Activated T-helper 1 cell treated with anti-CD3 and anti-CD28 coated beads, Interleukin-12 subunit alpha, Interleukin-12 subunit beta, Interleukin-2, Interleukin-4 antibody, amounts not matched to agents 30 ng/mL and 10 ng/mL and 1 ng/mL, durations not matched to agents 14 hours and 24 hours and 36 hours (primary cell): ENCODE measurements around the gene SLC66A2. TPM values are rescaled to one million over a fixed set of nuclear protein-coding genes. Genes with fewer than 3 reads are reported as not detected.

ENCODE experiments used
- DNase-seq: peaks from one replicate; pipeline ENCODE4 v3.0.0; 2021; ENCODE audit warnings: low spot score
- H3K27ac Mint-ChIP-seq: one replicate; pipeline ENCODE4 v1.8.0; 2021; ENCODE audit warnings: mild to moderate bottlenecking, mixed read lengths
- H3K27me3 Mint-ChIP-seq: one replicate; pipeline ENCODE4 v1.8.0; 2022; ENCODE audit warnings: mild to moderate bottlenecking, moderate library complexity, mixed read lengths; ENCODE audit not compliant: insufficient read depth
- H3K36me3 Mint-ChIP-seq: one replicate; pipeline ENCODE4 v1.8.0; 2021; ENCODE audit warnings: low read depth, mixed read lengths
- H3K4me1 Mint-ChIP-seq: one replicate; pipeline ENCODE4 v1.8.0; 2021; ENCODE audit warnings: low read depth, mixed read lengths
- H3K4me3 Mint-ChIP-seq: one replicate; pipeline ENCODE4 v1.8.0; 2021; ENCODE audit warnings: mild to moderate bottlenecking, moderate library complexity, mixed read lengths
- H3K9me3 Mint-ChIP-seq: one replicate; pipeline ENCODE4 v1.8.0; 2021; ENCODE audit warnings: mixed read lengths
- intact Hi-C: fragments of 100-400 bp; cut with micrococcal nuclease; formaldehyde crosslinking; loops from one replicate; pipeline ENCODE4 v1.15.1; 2024
- total RNA-seq: library from RNA; stranded (reverse); gene quantifications from 2 replicates; pipeline ENCODE4 v1.2.3, GENCODE V29; 2022

Gene SLC66A2
- total RNA-seq, 1 donor from 2014 or later: 49.2 TPM

- H3K27me3 Mint-ChIP-seq: no peaks in the 10 kb centered on the region
- H3K4me1 Mint-ChIP-seq: peaks cover 30% of the 10 kb centered on the region
- intact Hi-C loops: loop anchor here (10.0 kb wide), 1 partner anchor 150 kb away; the partner anchor contains the start of gene KCNG2
- peaks cover 23% of the 10 kb centered on the region for H3K36me3 Mint-ChIP-seq
- no peak for DNase-seq
- peak overlapping the region; percentile 2 for H3K4me3 Mint-ChIP-seq
- H3K27ac Mint-ChIP-seq: peak overlapping the region; percentile 63
- H3K9me3 Mint-ChIP-seq: no peaks in the 10 kb centered on the region
These were observed 6.7 kb downstream of the SLC66A2 start for GRCh38 chr18:79944746-79945117.

GRCh38 chr18:79944126-79944731 is 7.2 kb downstream of the SLC66A2 start:
- no peaks in the 10 kb centered on the region for H3K27me3 Mint-ChIP-seq
- no peaks in the 10 kb centered on the region for H3K9me3 Mint-ChIP-seq
- no peak for DNase-seq
- H3K4me3 Mint-ChIP-seq: peak overlapping the region; percentile 2
- H3K36me3 Mint-ChIP-seq: peaks cover 21% of the 10 kb centered on the region
- H3K4me1 Mint-ChIP-seq: peaks cover 25% of the 10 kb centered on the region
- H3K27ac Mint-ChIP-seq: peak overlapping the region; percentile 63
- intact Hi-C loops: loop anchor here (10.0 kb wide), 1 partner anchor 149 kb away; the partner anchor contains the start of gene KCNG2

GRCh38 chr18:79943608-79944125 is 7.8 kb downstream of the SLC66A2 start:
- Mint-ChIP-seq H3K27me3 (no peaks in the 10 kb centered on the region), H3K4me1 (peaks cover 20% of the 10 kb centered on the region), H3K4me3 (no peak overlapping the region), H3K27ac (no peak overlapping the region), H3K36me3 (peaks cover 19% of the 10 kb centered on the region), H3K9me3 (no peaks in the 10 kb centered on the region)
- intact Hi-C loops: loop anchor here (10.0 kb wide), 1 partner anchor 149 kb away; the partner anchor contains the start of gene KCNG2
- no peak for DNase-seq

- intact Hi-C loops: loop anchor here (10.0 kb wide), 1 partner anchor 148 kb away; the partner anchor contains the start of gene KCNG2
- Mint-ChIP-seq H3K4me3 (no peak overlapping the region), H3K27me3 (no peaks in the 10 kb centered on the region), H3K27ac (peak overlapping the region; percentile 52), H3K36me3 (peaks cover 19% of the 10 kb centered on the region), H3K9me3 (no peaks in the 10 kb centered on the region), H3K4me1 (peaks cover 16% of the 10 kb centered on the region)
- no peak for DNase-seq
These were observed 8.5 kb downstream of the SLC66A2 start for GRCh38 chr18:79942786-79943607.

GRCh38 chr18:79942211-79942610 is 9.2 kb downstream of the SLC66A2 start:
- DNase-seq: no peak
- Mint-ChIP-seq H3K36me3 (peaks cover 27% of the 10 kb centered on the region), H3K27me3 (no peaks in the 10 kb centered on the region), H3K9me3 (no peaks in the 10 kb centered on the region), H3K27ac (peak overlapping the region; percentile 44), H3K4me3 (no peak overlapping the region), H3K4me1 (peaks cover 16% of the 10 kb centered on the region)
- intact Hi-C loops: loop anchor here (10.0 kb wide), 1 partner anchor 147 kb away; the partner anchor contains the start of gene KCNG2

- no peak overlapping the region for H3K27ac Mint-ChIP-seq
- no peaks in the 10 kb centered on the region for H3K27me3 Mint-ChIP-seq
- DNase-seq: no peak
- H3K9me3 Mint-ChIP-seq: no peaks in the 10 kb centered on the region
- no peak overlapping the region for H3K4me3 Mint-ChIP-seq
- H3K4me1 Mint-ChIP-seq: peaks cover 16% of the 10 kb centered on the region
- peaks cover 33% of the 10 kb centered on the region for H3K36me3 Mint-ChIP-seq
- intact Hi-C loops: loop anchor here (10.0 kb wide), 1 partner anchor 147 kb away; the partner anchor contains the start of gene KCNG2
These were observed 9.9 kb downstream of the SLC66A2 start for GRCh38 chr18:79941473-79942119.

GRCh38 chr18:79940814-79941472 is 10.5 kb downstream of the SLC66A2 start:
- Mint-ChIP-seq H3K4me1 (peaks cover 16% of the 10 kb centered on the region), H3K27ac (no peak overlapping the region), H3K4me3 (no peak overlapping the region), H3K27me3 (no peaks in the 10 kb centered on the region), H3K36me3 (peaks cover 39% of the 10 kb centered on the region), H3K9me3 (peaks cover 1% of the 10 kb centered on the region)
- intact Hi-C loops: loop anchor here (10.0 kb wide), 1 partner anchor 146 kb away; the partner anchor contains the start of gene KCNG2
- no peak for DNase-seq

- Mint-ChIP-seq H3K4me1 (peaks cover 14% of the 10 kb centered on the region), H3K4me3 (no peak overlapping the region), H3K9me3 (peaks cover 8% of the 10 kb centered on the region), H3K27me3 (no peaks in the 10 kb centered on the region), H3K27ac (no peak overlapping the region), H3K36me3 (peaks cover 43% of the 10 kb centered on the region)
- intact Hi-C loops: loop anchor here (10.0 kb wide), 1 partner anchor 145 kb away; the partner anchor contains the start of gene KCNG2
- DNase-seq: no peak
These were observed 11.2 kb downstream of the SLC66A2 start for GRCh38 chr18:79940126-79940813.

GRCh38 chr18:79939096-79939495 is 12.4 kb downstream of the SLC66A2 start:
- Mint-ChIP-seq H3K36me3 (peaks cover 54% of the 10 kb centered on the region), H3K4me3 (no peak overlapping the region), H3K27me3 (no peaks in the 10 kb centered on the region), H3K27ac (no peak overlapping the region), H3K4me1 (peaks cover 3% of the 10 kb centered on the region), H3K9me3 (peaks cover 11% of the 10 kb centered on the region)
- no peak for DNase-seq
- intact Hi-C loops: no loop called here

- no peak for DNase-seq
- H3K4me3 Mint-ChIP-seq: no peak overlapping the region
- H3K27ac Mint-ChIP-seq: no peak overlapping the region
- no peaks in the 10 kb centered on the region for H3K27me3 Mint-ChIP-seq
- H3K4me1 Mint-ChIP-seq: no peaks in the 10 kb centered on the region
- H3K36me3 Mint-ChIP-seq: peaks cover 63% of the 10 kb centered on the region
- intact Hi-C loops: no loop called here
- peaks cover 20% of the 10 kb centered on the region for H3K9me3 Mint-ChIP-seq
These were observed 13.3 kb downstream of the SLC66A2 start for GRCh38 chr18:79938196-79938595.

GRCh38 chr18:79937103-79937860 is 14.2 kb downstream of the SLC66A2 start:
- DNase-seq: no peak
- H3K4me3 Mint-ChIP-seq: no peak overlapping the region
- H3K4me1 Mint-ChIP-seq: no peaks in the 10 kb centered on the region
- intact Hi-C loops: no loop called here
- peaks cover 67% of the 10 kb centered on the region for H3K36me3 Mint-ChIP-seq
- H3K27ac Mint-ChIP-seq: no peak overlapping the region
- H3K27me3 Mint-ChIP-seq: no peaks in the 10 kb centered on the region
- peaks cover 29% of the 10 kb centered on the region for H3K9me3 Mint-ChIP-seq
